Gastrocnemius medialis (tissue), 4 donors: Measurements from ENCODE around the gene CCDC47. TPM values are rescaled to one million over a fixed set of nuclear protein-coding genes. Genes with fewer than 3 reads are reported as not detected.

Experiments used
- ATAC-seq, 2 donors: fragments of 150-250 bp; one replicate each; pipeline ENCODE4 v1.9.1; 2016
- DNase-seq, 2 donors: peaks; one replicate each; pipeline ENCODE4 v3.0.0-alpha.2; 2019
- H3K27ac ChIP-seq, 4 donors: fragments of 200-600 bp; sonication (generic); 1 replicate in 1 of 4; 2 replicates in 3 of 4; pipeline ENCODE4 v1.5.1; 2016 to 2018; ENCODE audit warnings: mild to moderate bottlenecking in 2 of 4, moderate library complexity in 1 of 4
- H3K27me3 ChIP-seq, 3 donors: fragments of 200-600 bp; sonication (generic) in 2 of 3; 1 replicate in 1 of 3; 2 replicates in 2 of 3; pipeline versions ENCODE4 v1.5.1 to v1.6.0; 2016 to 2019; ENCODE audit warnings: mild to moderate bottlenecking in 1 of 3, moderate library complexity in 1 of 3
- H3K36me3 ChIP-seq, 2 donors: fragments of 200-600 bp; sonication (generic) in 1 of 2; one replicate each; pipeline ENCODE4 v1.5.1; 2017 to 2018
- H3K4me1 ChIP-seq, 2 donors: fragments of 200-600 bp; sonication (generic) in 1 of 2; one replicate each; pipeline ENCODE4 v1.5.1; 2016 to 2017; ENCODE audit warnings: mild to moderate bottlenecking in 2 of 2
- H3K4me3 ChIP-seq, 4 donors: fragments of 200-600 bp; sonication (generic) in 3 of 4; 1 replicate in 1 of 4; 2 replicates in 3 of 4; pipeline ENCODE4 v1.5.1; 2016 to 2019; ENCODE audit warnings: mild to moderate bottlenecking in 2 of 4
- H3K9me3 ChIP-seq, 3 donors: fragments of 200-600 bp; sonication (generic) in 2 of 3; 1 replicate in 1 of 3; 2 replicates in 2 of 3; pipeline ENCODE4 v1.5.1; 2016 to 2019
- POLR2A ChIP-seq, 2 donors: fragments of 450-650 bp; IDR thresholded peaks; one replicate each; pipeline ENCODE4 v1.6.1; 2017; ENCODE audit warnings: antibody characterized with exemption in 2 of 2, mild to moderate bottlenecking in 2 of 2, moderate library complexity in 2 of 2
- in situ Hi-C, 4 donors: fragments of 200-750 bp; cut with MboI; loops; one replicate each; pipeline versions ENCODE4 v1.15.0 to v1.8.0; 2017; ENCODE audit warnings: low sequenced_read_pairs in 4 of 4
- intact Hi-C: fragments of 100-400 bp; cut with DNase I; formaldehyde crosslinking; loops from one replicate; pipeline ENCODE4 v1.15.1; 2023; ENCODE audit warnings: low total_unique reads
- total RNA-seq, 4 donors: library from RNA; depleted of rRNA; stranded (reverse); fragments of >200 nt; gene quantifications; one replicate each; pipeline versions ENCODE4 v1.1.0 to v1.2.3, GENCODE V29; 2016
- TF ChIP-seq, protein P1 (sequence below), 5 experiments: fragments of 450-650 bp in 3 of 5; fragments of 200-600 bp in 2 of 5; sonication (generic) in 2 of 5; IDR thresholded peaks in 4 of 5; conservative IDR thresholded peaks in 1 of 5; 1 replicate in 4 of 5; 2 replicates in 1 of 5; pipeline ENCODE4 v1.5.1; 2016 to 2019; ENCODE audit warnings: antibody characterized with exemption in 5 of 5, mild to moderate bottlenecking in 3 of 5, moderate library complexity in 3 of 5

CCDC47 gene
- total RNA-seq, 4 donors from 2014 or later = 81.0 to 110 (median 86.8) TPM

DNA sequence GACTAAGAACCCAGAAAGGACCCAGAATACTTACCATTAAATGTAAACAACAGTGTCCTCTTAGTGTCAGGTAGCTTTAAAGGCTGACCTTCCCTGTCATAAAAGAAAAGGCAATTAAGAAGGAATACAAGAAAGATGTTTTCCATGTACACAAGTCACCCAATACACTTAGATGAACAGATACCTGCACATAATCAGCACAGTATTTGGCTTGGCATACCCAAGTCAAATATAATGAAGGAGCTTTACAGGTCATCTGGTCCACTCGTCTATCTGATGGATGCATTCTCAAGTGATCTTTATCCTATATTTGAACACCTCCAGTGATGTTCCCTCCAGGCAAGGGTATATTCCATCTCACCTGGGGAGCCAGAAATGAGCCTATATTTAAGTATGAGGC, 20.7 kb downstream of the CCDC47 start:
- intact Hi-C loops = loop anchor here (10.0 kb wide), 1 partner anchor 52 kb away; no protein-coding TSS in a partner anchor
- ATAC-seq (no peak), DNase-seq (no peak)
- Histone ChIP-seq H3K27me3 (no peaks in the 10 kb centered on the region), H3K36me3 (peaks cover 5 to 96% of the 10 kb centered on the region in 2 donors), H3K4me3 (no peak overlapping the region), H3K9me3 (no peaks in the 10 kb centered on the region), H3K4me1 (no peaks in the 10 kb centered on the region), H3K27ac (peak overlapping the region in 1 of 4 donors; percentile 29)
- TF ChIP-seq, protein P1, sequence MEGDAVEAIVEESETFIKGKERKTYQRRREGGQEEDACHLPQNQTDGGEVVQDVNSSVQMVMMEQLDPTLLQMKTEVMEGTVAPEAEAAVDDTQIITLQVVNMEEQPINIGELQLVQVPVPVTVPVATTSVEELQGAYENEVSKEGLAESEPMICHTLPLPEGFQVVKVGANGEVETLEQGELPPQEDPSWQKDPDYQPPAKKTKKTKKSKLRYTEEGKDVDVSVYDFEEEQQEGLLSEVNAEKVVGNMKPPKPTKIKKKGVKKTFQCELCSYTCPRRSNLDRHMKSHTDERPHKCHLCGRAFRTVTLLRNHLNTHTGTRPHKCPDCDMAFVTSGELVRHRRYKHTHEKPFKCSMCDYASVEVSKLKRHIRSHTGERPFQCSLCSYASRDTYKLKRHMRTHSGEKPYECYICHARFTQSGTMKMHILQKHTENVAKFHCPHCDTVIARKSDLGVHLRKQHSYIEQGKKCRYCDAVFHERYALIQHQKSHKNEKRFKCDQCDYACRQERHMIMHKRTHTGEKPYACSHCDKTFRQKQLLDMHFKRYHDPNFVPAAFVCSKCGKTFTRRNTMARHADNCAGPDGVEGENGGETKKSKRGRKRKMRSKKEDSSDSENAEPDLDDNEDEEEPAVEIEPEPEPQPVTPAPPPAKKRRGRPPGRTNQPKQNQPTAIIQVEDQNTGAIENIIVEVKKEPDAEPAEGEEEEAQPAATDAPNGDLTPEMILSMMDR (IDR thresholded peaks at IDR 0.05 in 4 of 5, conservative IDR thresholded peaks at IDR 0.05 in 1 of 5) = no peak
- no peak for TF ChIP-seq POLR2A (IDR thresholded peaks at IDR 0.05)
- in situ Hi-C loops = no loop called here

DNA sequence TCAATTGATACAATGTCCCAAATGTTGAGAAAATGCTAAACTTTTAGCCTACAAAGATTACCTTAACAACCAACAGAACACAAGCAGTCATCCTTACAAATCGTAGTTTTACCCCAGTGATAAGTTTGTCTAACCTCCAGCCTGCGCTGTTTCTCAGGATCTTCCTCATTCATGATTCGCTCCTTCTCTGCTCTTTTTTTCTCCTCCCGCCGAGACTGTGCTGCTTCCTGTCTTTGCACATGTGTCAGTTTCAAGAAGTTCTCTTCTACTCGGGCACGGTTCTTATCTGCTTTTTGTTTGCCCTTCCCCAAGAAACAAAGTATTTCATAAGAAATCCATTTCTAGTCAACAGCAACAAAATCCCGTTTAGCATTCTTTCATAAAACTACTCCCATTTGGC, 21.6 kb downstream of the CCDC47 start:
- Histone ChIP-seq H3K36me3 (peaks cover 5 to 93% of the 10 kb centered on the region in 2 donors), H3K4me3 (no peak overlapping the region), H3K27me3 (no peaks in the 10 kb centered on the region), H3K4me1 (no peaks in the 10 kb centered on the region), H3K9me3 (no peaks in the 10 kb centered on the region), H3K27ac (no peak overlapping the region)
- no peak for ATAC-seq
- intact Hi-C loops = loop anchor here (10.0 kb wide), 1 partner anchor 53 kb away; no protein-coding TSS in a partner anchor
- DNase-seq = no peak
- TF ChIP-seq POLR2A (IDR thresholded peaks at IDR 0.05) = no peak
- TF ChIP-seq, protein P1 (IDR thresholded peaks at IDR 0.05 in 4 of 5, conservative IDR thresholded peaks at IDR 0.05 in 1 of 5) = no peak
- in situ Hi-C loops = no loop called here

DNA sequence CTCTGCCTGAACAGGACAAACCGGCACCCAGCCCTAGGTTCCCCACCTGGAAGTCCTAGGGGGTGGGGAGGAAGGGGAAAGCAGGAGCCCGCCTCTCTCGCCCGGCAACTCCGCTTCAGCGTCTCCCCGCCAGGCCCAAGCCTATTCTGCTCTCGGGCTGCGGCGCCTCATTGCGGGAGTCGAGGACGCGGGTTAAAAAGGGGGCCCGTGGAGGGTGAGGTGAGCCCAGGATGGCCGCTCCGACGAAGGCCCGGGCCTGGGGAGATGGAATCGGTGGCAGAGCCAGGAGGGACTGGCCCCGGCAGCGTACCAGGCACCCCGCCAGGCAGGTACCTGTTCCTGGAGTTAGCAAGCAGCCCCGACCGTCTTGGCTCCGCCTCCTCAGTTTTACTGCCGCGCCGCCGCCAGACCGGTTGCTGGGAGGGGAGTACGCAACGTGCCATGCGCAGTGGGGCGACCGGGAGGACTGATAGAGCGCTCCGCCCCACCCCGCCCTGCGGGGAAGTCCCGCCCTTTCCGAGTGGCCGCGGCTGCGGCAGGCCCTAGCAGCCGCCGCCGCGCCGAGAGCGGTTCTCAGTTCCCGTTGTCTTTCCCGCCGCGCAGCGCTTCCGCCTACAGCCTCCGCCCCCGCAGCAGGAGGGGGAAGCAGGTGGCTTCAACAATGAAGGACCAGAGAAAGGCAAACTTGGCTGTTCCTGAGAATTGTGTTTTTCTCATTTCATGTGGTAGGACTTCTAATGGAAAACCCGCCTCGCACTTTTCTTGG, 31.8 kb downstream of the CCDC47 start, which contains the start of gene STRADA:
Gene STRADA, minus strand, starts transcription at position 392 of the 766 bp plus-strand sequence. CDS start 13,430 bp downstream, outside the sequence.
- no peaks in the 10 kb centered on the region for H3K9me3 ChIP-seq
- peak within 1 kb of the TSS; percentile 77 to 85 (median 82) for H3K4me3 ChIP-seq
- peak; percentile 94 to 98 for ATAC-seq
- peaks cover 3 to 22% of the 10 kb centered on the region in 2 donors for H3K36me3 ChIP-seq
- peaks cover 14% of the 10 kb centered on the region in 2 donors for H3K4me1 ChIP-seq
- no peaks in the 10 kb centered on the region for H3K27me3 ChIP-seq
- peak within 1 kb of the TSS; percentile 86 to 92 (median 90) for H3K27ac ChIP-seq
- DNase-seq = peak; percentile 98 to 99
- TF ChIP-seq, protein P1 (IDR thresholded peaks at IDR 0.05 in 4 of 5, conservative IDR thresholded peaks at IDR 0.05 in 1 of 5) = no peak
- TF ChIP-seq POLR2A (IDR thresholded peaks at IDR 0.05) = peak; percentile 58 to 72
- intact Hi-C loops = loop anchor here (1.0 to 10.0 kb wide), 4 partner anchors 32 to 191 kb away; partner anchors contain the start of genes CCDC47, DCAF7, MAP3K3 and SMARCD2
- in situ Hi-C loops = no loop called here

DNA sequence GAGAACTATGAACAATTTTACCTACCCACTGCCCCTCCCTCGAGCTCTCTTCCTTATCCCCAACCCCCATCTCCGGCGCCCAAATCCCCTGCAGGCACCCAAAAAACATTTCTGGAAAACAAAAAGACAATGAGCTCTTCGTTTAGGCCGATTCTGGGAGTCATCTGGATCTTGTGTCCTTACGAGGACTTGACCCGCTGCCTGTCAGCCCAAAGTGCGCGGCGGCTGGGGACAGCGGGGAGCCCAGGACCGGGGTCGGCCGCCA, 32.3 kb downstream of the CCDC47 start:
- ATAC-seq (peak; percentile 24 to 35), DNase-seq (no peak)
- in situ Hi-C loops = no loop called here
- peaks cover under 1 to 17% of the 10 kb centered on the region in 2 donors for H3K36me3 ChIP-seq
- H3K4me3 ChIP-seq = peak overlapping the region; percentile 77 to 85 (median 82)
- TF ChIP-seq, protein P1 (IDR thresholded peaks at IDR 0.05 in 4 of 5, conservative IDR thresholded peaks at IDR 0.05 in 1 of 5) = no peak
- TF ChIP-seq POLR2A (IDR thresholded peaks at IDR 0.05) = no peak
- peaks cover 14 to 16% of the 10 kb centered on the region in 2 donors for H3K4me1 ChIP-seq
- peak overlapping the region; percentile 86 to 92 (median 90) for H3K27ac ChIP-seq
- no peaks in the 10 kb centered on the region for H3K27me3 ChIP-seq
- intact Hi-C loops = loop anchor here (1.0 to 10.0 kb wide), 4 partner anchors 32 to 190 kb away; partner anchors contain the start of genes CCDC47, DCAF7, MAP3K3 and SMARCD2
- H3K9me3 ChIP-seq = no peaks in the 10 kb centered on the region
